Caco-2 (cell line): ENCODE data around the gene R3HDM2. TPM values are rescaled to one million over a fixed set of nuclear protein-coding genes. Genes with fewer than 3 reads are reported as not detected.

ENCODE experiments used
- BruUV-seq: library from RNA; stranded (reverse); fragments of 400-500 nt; replicated peaks from 2 replicates; lab custom pipeline; 2021; lab: Mats Ljungman, UMichigan
- CTCF ChIA-PET: fragments of 300-600 bp; sonication (Branson Sonifier 250); formaldehyde crosslinking; loops from one replicate; lab custom pipeline; 2022; ENCODE audit warnings: antibody characterized with exemption; lab: Charles Lee
- POLR2A ChIA-PET: fragments of 300-600 bp; sonication (Branson Sonifier 250); formaldehyde crosslinking; loops from one replicate; lab custom pipeline; 2022; ENCODE audit warnings: antibody characterized with exemption; lab: Charles Lee
- DNase-seq, 2 experiments: peaks; one replicate each; pipeline versions ENCODE4 v3.0.0 to v3.0.0-alpha.2; 2020 to 2022
- H3K27me3 ChIP-seq: replicated peaks from 2 replicates; pipeline ENCODE4 v1.6.0; 2011; ENCODE audit warnings: low read length; ENCODE audit not compliant: control insufficient read depth, insufficient read depth
- H3K36me3 ChIP-seq: 2 replicates; pipeline ENCODE4 v1.5.1; 2011; ENCODE audit warnings: low read length; ENCODE audit not compliant: control insufficient read depth, insufficient read depth
- H3K4me1 ChIP-seq: fragments of 250-450 bp; sonication (Bioruptor Pico); 2 replicates; pipeline ENCODE4 v1.5.1; 2020; ENCODE audit warnings: mild to moderate bottlenecking
- H3K4me3 ChIP-seq: 2 replicates; pipeline ENCODE4 v1.5.1; 2011; ENCODE audit warnings: low read depth, mild to moderate bottlenecking, control low read depth, low read length
- H3K9me3 ChIP-seq: fragments of 250-450 bp; sonication (Bioruptor Pico); 2 replicates; pipeline ENCODE4 v1.5.1; 2020; ENCODE audit warnings: mild to moderate bottlenecking, moderate library complexity
- H3K27ac Mint-ChIP-seq: one replicate; pipeline ENCODE4 v1.8.0; 2022; ENCODE audit warnings: mixed read lengths; ENCODE audit not compliant: unreplicated experiment
- H3K27me3 Mint-ChIP-seq: one replicate; pipeline ENCODE4 v1.8.0; 2022; ENCODE audit warnings: mixed read lengths; ENCODE audit not compliant: insufficient read depth, unreplicated experiment
- H3K36me3 Mint-ChIP-seq: one replicate; pipeline ENCODE4 v1.8.0; 2022; ENCODE audit warnings: mild to moderate bottlenecking, mixed read lengths; ENCODE audit not compliant: insufficient read depth, unreplicated experiment
- H3K4me1 Mint-ChIP-seq: one replicate; pipeline ENCODE4 v1.8.0; 2022; ENCODE audit warnings: low read depth, mixed read lengths; ENCODE audit not compliant: unreplicated experiment
- H3K4me3 Mint-ChIP-seq: one replicate; pipeline ENCODE4 v1.8.0; 2022; ENCODE audit warnings: mild to moderate bottlenecking, moderate library complexity, mixed read lengths; ENCODE audit not compliant: unreplicated experiment
- H3K9me3 Mint-ChIP-seq: one replicate; pipeline ENCODE4 v1.8.0; 2022; ENCODE audit warnings: mixed read lengths; ENCODE audit not compliant: unreplicated experiment
- CTCF ChIP-seq, 2 experiments: fragments of 200-600 bp in 1 of 2; IDR thresholded peaks; 1 replicate in 1 of 2; 2 replicates in 1 of 2; pipeline versions ENCODE4 v1.5.1 to v1.8.0; 2011 to 2022; ENCODE audit warnings: antibody characterized with exemption in 1 of 2, control low read depth in 1 of 2, inconsistent platforms in 1 of 2, low read depth in 1 of 2, low read length in 1 of 2, mild to moderate bottlenecking in 1 of 2, moderate library complexity in 1 of 2; ENCODE audit not compliant: insufficient read depth in 1 of 2, severe bottlenecking in 1 of 2, unreplicated experiment in 1 of 2
- intact Hi-C: fragments of 100-400 bp; cut with micrococcal nuclease; formaldehyde crosslinking; loops from one replicate; pipeline ENCODE4 v1.10.0; 2022; ENCODE audit not compliant: unreplicated experiment
- total RNA-seq: library from RNA; stranded (reverse); gene quantifications from 2 replicates; pipeline ENCODE4 v1.2.3, GENCODE V29; 2022

Gene R3HDM2
- total RNA-seq, 1 experiment from 2014 or later: 33.7 TPM

GRCh38 chr12:57223191-57224165, 207.4 kb downstream of the R3HDM2 start:
- no peaks in the 10 kb centered on the region for H3K9me3 Mint-ChIP-seq
- Histone ChIP-seq H3K9me3 (no peaks in the 10 kb centered on the region), H3K27me3 (peaks cover 2% of the 10 kb centered on the region; the same call in 1 of the 2 replicates), H3K36me3 (no peaks in the 10 kb centered on the region), H3K4me3 (no peak overlapping the region), H3K4me1 (no peaks in the 10 kb centered on the region)
- CTCF ChIA-PET: interaction anchor here (0.6 to 1.2 kb wide), 4 partner anchors 17 to 69 kb away, joined by 3 to 4 read pairs (median 3); no protein-coding TSS in a partner anchor
- intact Hi-C loops: no loop called here
- H3K27ac Mint-ChIP-seq: no peak overlapping the region
- BruUV-seq: no TSS peak
- no peak for DNase-seq
- H3K4me3 Mint-ChIP-seq: no peak overlapping the region
- peaks cover 14% of the 10 kb centered on the region for H3K4me1 Mint-ChIP-seq
- peaks cover 13% of the 10 kb centered on the region for H3K27me3 Mint-ChIP-seq
- peaks cover 14% of the 10 kb centered on the region for H3K36me3 Mint-ChIP-seq
- POLR2A ChIA-PET: interaction anchor here (0.5 kb wide), 1 partner anchor 91 kb away, joined by 4 read pairs; no protein-coding TSS in a partner anchor
- no peak for TF ChIP-seq CTCF (IDR thresholded peaks at IDR 0.05; ENCODE audit: insufficient read depth in 1 of 2, low read depth in 1 of 2, low read length in 1 of 2, severe bottlenecking in 1 of 2, unreplicated experiment in 1 of 2)

GRCh38 chr12:57222286-57223190, 208.3 kb downstream of the R3HDM2 start:
- POLR2A ChIA-PET: interaction anchor here (0.5 kb wide), 1 partner anchor 90 kb away, joined by 4 read pairs; no protein-coding TSS in a partner anchor
- CTCF ChIA-PET: interaction anchor here (0.6 to 1.2 kb wide), 2 partner anchors 9 to 45 kb away, joined by 3 to 4 read pairs; no protein-coding TSS in a partner anchor

More at GRCh38 chr12:57222286-57223190, 208.3 kb downstream of the R3HDM2 start:
- Mint-ChIP-seq H3K27me3 (peaks cover 14% of the 10 kb centered on the region), H3K36me3 (peaks cover 14% of the 10 kb centered on the region), H3K9me3 (no peaks in the 10 kb centered on the region), H3K27ac (no peak overlapping the region), H3K4me3 (no peak overlapping the region), H3K4me1 (peaks cover 14% of the 10 kb centered on the region)
- Histone ChIP-seq H3K4me3 (no peak overlapping the region), H3K9me3 (no peaks in the 10 kb centered on the region), H3K27me3 (peaks cover 5% of the 10 kb centered on the region), H3K4me1 (no peaks in the 10 kb centered on the region), H3K36me3 (no peaks in the 10 kb centered on the region)
- BruUV-seq: no TSS peak
- intact Hi-C loops: no loop called here
- no peak for TF ChIP-seq CTCF (IDR thresholded peaks at IDR 0.05; ENCODE audit: insufficient read depth in 1 of 2, low read depth in 1 of 2, low read length in 1 of 2, severe bottlenecking in 1 of 2, unreplicated experiment in 1 of 2)
- DNase-seq: no peak
